Fibroblast of lung (primary cell): ENCODE data around the gene RALGAPB. TPM values are rescaled to one million over a fixed set of nuclear protein-coding genes. Genes with fewer than 3 reads are reported as not detected.
A peak's percentile ranks its signal among the peaks of the same experiment; 100 is the strongest.

Experiments used
- DNase-seq, 2 donors: peaks; one replicate each; pipeline versions ENCODE4 v3.0.0 to v3.0.0-alpha.2; 2010; ENCODE audit warnings: low read depth in 2 of 2
- H2AFZ ChIP-seq: 2 replicates; pipeline ENCODE4 v1.5.1; 2012; ENCODE audit warnings: low read length, control low read depth, inconsistent platforms
- H3K27ac ChIP-seq: 2 replicates; pipeline ENCODE4 v1.5.1; 2011; ENCODE audit warnings: low read length, control low read depth; ENCODE audit not compliant: insufficient read depth
- H3K27me3 ChIP-seq: 2 replicates; pipeline ENCODE4 v1.5.1; 2011; ENCODE audit warnings: mild to moderate bottlenecking, low read length; ENCODE audit not compliant: control insufficient read depth, insufficient read depth
- H3K36me3 ChIP-seq: 2 replicates; pipeline ENCODE4 v1.5.1; 2011; ENCODE audit warnings: low read length; ENCODE audit not compliant: control insufficient read depth, insufficient read depth
- H3K4me1 ChIP-seq: 2 replicates; pipeline ENCODE4 v1.5.1; 2011; ENCODE audit warnings: low read length; ENCODE audit not compliant: control insufficient read depth, insufficient read depth; ENCODE audit errors: extremely low read depth
- H3K4me2 ChIP-seq: 2 replicates; pipeline ENCODE4 v1.5.1; 2011; ENCODE audit warnings: low read length, control low read depth; ENCODE audit not compliant: insufficient read depth; ENCODE audit errors: extremely low read depth
- H3K4me3 ChIP-seq, 4 experiments: fragments of 200-600 bp in 1 of 4; sonication (generic) in 1 of 4; replicated peaks in 1 of 4; 2 replicates each; pipeline ENCODE4 v1.5.1; 2011 to 2016; ENCODE audit warnings: low read length in 4 of 4, low read depth in 3 of 4, mild to moderate bottlenecking in 3 of 4, control low read depth in 2 of 4, inconsistent platforms in 1 of 4, mixed read lengths in 1 of 4; ENCODE audit not compliant: insufficient read depth in 1 of 4; ENCODE audit errors: control extremely low read depth in 1 of 4
- H3K79me2 ChIP-seq: 2 replicates; pipeline ENCODE4 v1.5.1; 2012; ENCODE audit warnings: mild to moderate bottlenecking, low read length, inconsistent platforms; ENCODE audit not compliant: control insufficient read depth, insufficient read depth
- H3K9ac ChIP-seq: 2 replicates; pipeline ENCODE4 v1.5.1; 2011; ENCODE audit warnings: mild to moderate bottlenecking, low read length, control low read depth; ENCODE audit not compliant: insufficient read depth
- H3K9me3 ChIP-seq: 2 replicates; pipeline ENCODE4 v1.5.1; 2012; ENCODE audit warnings: low read depth, low read length; ENCODE audit not compliant: control insufficient read depth, insufficient read depth
- H4K20me1 ChIP-seq: 2 replicates; pipeline ENCODE4 v1.5.1; 2011; ENCODE audit warnings: low read length; ENCODE audit not compliant: control insufficient read depth, insufficient read depth; ENCODE audit errors: extremely low read depth
- CTCF ChIP-seq, 2 donors: IDR thresholded peaks in 1 of 2; conservative IDR thresholded peaks in 1 of 2; 1 replicate in 1 of 2; 2 replicates in 1 of 2; pipeline ENCODE4 v1.5.1; 2011 to 2012; ENCODE audit warnings: low read length in 2 of 2, control low read depth in 1 of 2, inconsistent platforms in 1 of 2, low read depth in 1 of 2, mild to moderate bottlenecking in 1 of 2
- EZH2 ChIP-seq: IDR thresholded peaks from 2 replicates; pipeline ENCODE4 v1.5.1; 2012; ENCODE audit warnings: low read length, control low read depth, mild to moderate bottlenecking; ENCODE audit errors: missing control alignments
- polyA plus RNA-seq, 2 donors: library from polyadenylated mRNA; depleted of rRNA in 1 of 2; stranded (reverse) in 1 of 2; unstranded in 1 of 2; fragments of >200 nt; gene quantifications; 2 replicates each; pipeline ENCODE4 v1.2.1, GENCODE V29; 2011 to 2012; ENCODE audit warnings: missing spikeins in 1 of 2
- total RNA-seq: library from RNA; depleted of rRNA; stranded (reverse); fragments of >200 nt; gene quantifications from 2 replicates; pipeline ENCODE4 v1.2.1, GENCODE V29; 2014

RALGAPB gene
- total and polyA plus RNA-seq, 2 donors (not counting 1 experiment from before 2014, with no cell fraction given), result 19.5 to 31.4 TPM

DNA sequence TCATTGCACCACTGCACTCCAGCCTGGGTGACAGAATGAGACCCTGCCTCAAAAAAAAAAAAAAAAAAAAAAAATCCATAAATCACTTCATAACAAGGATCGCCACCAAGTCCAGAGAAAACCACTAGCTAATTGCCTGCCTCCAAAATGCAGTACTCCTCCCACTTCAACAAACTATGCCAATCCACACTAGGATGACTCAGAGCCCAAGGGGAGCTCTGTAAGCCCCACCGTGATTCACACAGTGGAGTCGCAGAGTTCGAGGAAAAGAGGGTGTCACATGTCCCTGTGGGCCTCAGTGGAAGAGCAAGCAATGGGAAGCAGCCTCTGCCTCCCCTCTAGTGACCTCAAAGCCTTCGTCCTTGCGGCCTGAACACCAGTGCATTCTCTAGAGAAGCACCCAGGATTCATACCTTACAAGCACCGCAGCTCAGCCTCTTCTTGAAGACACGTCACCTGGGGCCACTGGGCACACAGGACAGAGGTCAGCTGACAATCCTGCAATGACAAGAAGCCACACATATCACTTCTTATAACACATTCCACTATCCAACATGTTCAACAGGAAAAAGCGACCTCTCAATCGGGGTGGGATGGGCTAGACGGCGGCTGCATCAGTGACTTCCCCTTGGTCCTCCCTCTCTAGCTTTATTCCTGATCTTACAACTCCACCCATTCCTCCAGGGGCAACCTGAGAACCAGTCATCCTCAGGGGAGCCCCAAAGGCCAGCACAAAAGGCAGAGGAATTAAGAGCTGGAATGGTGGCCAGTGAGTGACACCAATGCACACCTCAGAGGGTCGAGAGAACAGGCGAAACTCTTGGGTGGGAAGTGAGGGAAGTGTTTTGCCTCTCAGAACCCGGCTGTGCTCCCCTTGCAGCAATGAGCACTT is 46.4 kb upstream of the RALGAPB start:
- H3K9ac ChIP-seq, result no peak overlapping the region
- H3K27me3 ChIP-seq, result no peaks in the 10 kb centered on the region
- no peak overlapping the region for H3K4me3 ChIP-seq
- H3K4me2 ChIP-seq, result peak overlapping the region; percentile 28
- peak; percentile 87 to 93 for DNase-seq
- H3K4me1 ChIP-seq, result peaks cover 17% of the 10 kb centered on the region
- peak overlapping the region; percentile 18 for H3K27ac ChIP-seq
- no peaks in the 10 kb centered on the region for H3K9me3 ChIP-seq
- peaks cover 9% of the 10 kb centered on the region for H4K20me1 ChIP-seq
- no peak overlapping the region for H2AFZ ChIP-seq
- H3K36me3 ChIP-seq, result peaks cover 39% of the 10 kb centered on the region
- no peak for TF ChIP-seq EZH2
- TF ChIP-seq CTCF (conservative IDR thresholded peaks at IDR 0.05 in 1 of 2, IDR thresholded peaks at IDR 0.05 in 1 of 2; ENCODE audit: low read depth in 1 of 2, low read length in 2 of 2), result no peak
- peaks cover 63% of the 10 kb centered on the region for H3K79me2 ChIP-seq

DNA sequence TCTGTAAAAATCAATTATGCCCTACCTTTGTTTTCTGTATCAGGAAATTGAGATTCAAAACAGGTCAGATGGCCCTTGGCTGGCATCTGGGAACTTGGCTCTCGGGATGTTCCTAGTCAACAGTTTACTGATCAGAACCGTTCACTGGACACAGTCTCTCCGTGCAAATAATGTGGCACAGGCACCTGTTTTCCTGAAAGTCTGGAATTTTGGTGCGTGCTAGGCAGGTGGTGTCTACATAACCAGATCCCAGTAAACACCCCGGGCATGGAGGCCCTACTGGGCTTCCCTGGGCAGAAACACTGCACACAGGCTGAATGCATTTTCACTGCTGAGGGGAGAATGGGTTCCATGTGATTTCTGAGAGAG is 45.0 kb upstream of the RALGAPB start:
- Histone ChIP-seq H3K79me2 (peaks cover 70% of the 10 kb centered on the region), H3K4me1 (peaks cover 20% of the 10 kb centered on the region), H3K9ac (no peak overlapping the region), H3K9me3 (no peaks in the 10 kb centered on the region), H2AFZ (no peak overlapping the region), H4K20me1 (peaks cover 9% of the 10 kb centered on the region), H3K4me3 (no peak overlapping the region), H3K4me2 (no peak overlapping the region), H3K36me3 (peaks cover 46% of the 10 kb centered on the region), H3K27ac (no peak overlapping the region), H3K27me3 (no peaks in the 10 kb centered on the region)
- DNase-seq, result no peak
- TF ChIP-seq CTCF (conservative IDR thresholded peaks at IDR 0.05 in 1 of 2, IDR thresholded peaks at IDR 0.05 in 1 of 2; ENCODE audit: low read depth in 1 of 2, low read length in 2 of 2), result no peak
- TF ChIP-seq EZH2, result no peak

- Histone ChIP-seq H2AFZ (no peak overlapping the region), H3K4me3 (no peak overlapping the region), H3K4me1 (peaks cover 23% of the 10 kb centered on the region), H4K20me1 (peaks cover 9% of the 10 kb centered on the region), H3K27me3 (no peaks in the 10 kb centered on the region), H3K9ac (no peak overlapping the region), H3K79me2 (peaks cover 76% of the 10 kb centered on the region), H3K9me3 (no peaks in the 10 kb centered on the region), H3K27ac (no peak overlapping the region), H3K36me3 (peaks cover 54% of the 10 kb centered on the region), H3K4me2 (no peak overlapping the region)
- DNase-seq, result no peak
- TF ChIP-seq EZH2, result no peak
- TF ChIP-seq CTCF (conservative IDR thresholded peaks at IDR 0.05 in 1 of 2, IDR thresholded peaks at IDR 0.05 in 1 of 2; ENCODE audit: low read depth in 1 of 2, low read length in 2 of 2), result no peak
These were observed 43.8 kb upstream of the RALGAPB start for GRCh38 chr20:38428800-38429199.
